ENCODE measurements around the gene GDPD4.

DNA sequence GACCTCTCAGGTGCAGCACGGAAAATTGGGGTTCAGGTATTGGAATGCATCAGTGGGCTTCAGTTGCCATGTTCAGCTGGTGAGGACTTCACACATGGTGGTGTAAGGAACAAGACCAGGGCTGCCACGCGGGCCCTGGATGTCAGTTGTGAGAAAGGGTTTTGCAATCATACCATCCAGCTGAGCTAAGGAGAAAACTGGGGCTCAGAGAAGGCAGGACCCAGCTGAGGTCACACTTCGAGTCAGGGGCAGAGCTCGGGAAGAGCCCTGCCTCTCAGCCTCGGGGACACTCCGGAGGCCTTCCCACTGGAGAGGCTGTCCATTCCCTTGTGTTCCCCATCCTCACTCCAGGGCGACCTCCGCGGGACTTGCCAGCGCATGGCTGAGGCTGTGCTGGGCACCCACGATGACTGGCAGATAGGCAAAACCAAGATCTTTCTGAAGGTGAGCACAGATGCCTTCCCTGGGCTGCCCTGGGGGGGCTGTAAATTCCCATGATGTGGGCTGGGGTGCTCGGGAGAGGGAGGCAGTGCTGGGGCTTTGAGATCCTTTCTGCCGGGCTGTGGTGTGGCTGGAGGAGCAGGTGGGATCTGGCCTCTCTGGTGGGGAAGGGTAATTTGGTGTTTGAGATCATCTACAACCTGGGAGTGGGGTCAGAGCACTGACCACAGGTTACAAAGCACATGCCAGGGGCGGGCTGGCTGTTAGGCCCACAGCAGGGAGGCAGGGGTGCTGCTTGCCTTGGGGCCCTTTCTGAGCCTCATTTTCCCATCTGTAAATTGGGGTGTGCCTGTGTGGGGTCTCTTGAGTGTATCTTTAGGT, 126.3 kb downstream of the GDPD4 start:
- TF ChIP-seq EZH2phosphoT487 (IDR thresholded peaks at IDR 0.05; ENCODE audit: borderline replicate concordance) = no peak
- TF ChIP-seq, protein P1, sequence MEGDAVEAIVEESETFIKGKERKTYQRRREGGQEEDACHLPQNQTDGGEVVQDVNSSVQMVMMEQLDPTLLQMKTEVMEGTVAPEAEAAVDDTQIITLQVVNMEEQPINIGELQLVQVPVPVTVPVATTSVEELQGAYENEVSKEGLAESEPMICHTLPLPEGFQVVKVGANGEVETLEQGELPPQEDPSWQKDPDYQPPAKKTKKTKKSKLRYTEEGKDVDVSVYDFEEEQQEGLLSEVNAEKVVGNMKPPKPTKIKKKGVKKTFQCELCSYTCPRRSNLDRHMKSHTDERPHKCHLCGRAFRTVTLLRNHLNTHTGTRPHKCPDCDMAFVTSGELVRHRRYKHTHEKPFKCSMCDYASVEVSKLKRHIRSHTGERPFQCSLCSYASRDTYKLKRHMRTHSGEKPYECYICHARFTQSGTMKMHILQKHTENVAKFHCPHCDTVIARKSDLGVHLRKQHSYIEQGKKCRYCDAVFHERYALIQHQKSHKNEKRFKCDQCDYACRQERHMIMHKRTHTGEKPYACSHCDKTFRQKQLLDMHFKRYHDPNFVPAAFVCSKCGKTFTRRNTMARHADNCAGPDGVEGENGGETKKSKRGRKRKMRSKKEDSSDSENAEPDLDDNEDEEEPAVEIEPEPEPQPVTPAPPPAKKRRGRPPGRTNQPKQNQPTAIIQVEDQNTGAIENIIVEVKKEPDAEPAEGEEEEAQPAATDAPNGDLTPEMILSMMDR (IDR thresholded peaks at IDR 0.05 in 2 of 3, conservative IDR thresholded peaks at IDR 0.05 in 1 of 3; ENCODE audit: borderline replicate concordance in 1 of 3, insufficient read depth in 1 of 3, low read depth in 2 of 3, low read length in 2 of 3) = no peak
- no peak for TF ChIP-seq EZH2 (IDR thresholded peaks at IDR 0.05)
- TF ChIP-seq YY1 (IDR thresholded peaks at IDR 0.05; ENCODE audit: extremely low read depth, insufficient replicate concordance, low read depth, low read length) = no peak
- TF ChIP-seq TCF7L2 (IDR thresholded peaks at IDR 0.05; ENCODE audit: borderline replicate concordance, extremely low read depth, insufficient read depth, insufficient read length) = no peak
- no peak for TF ChIP-seq FOSL1 (IDR thresholded peaks at IDR 0.05; ENCODE audit: low read depth)
- TF ChIP-seq, protein P2, sequence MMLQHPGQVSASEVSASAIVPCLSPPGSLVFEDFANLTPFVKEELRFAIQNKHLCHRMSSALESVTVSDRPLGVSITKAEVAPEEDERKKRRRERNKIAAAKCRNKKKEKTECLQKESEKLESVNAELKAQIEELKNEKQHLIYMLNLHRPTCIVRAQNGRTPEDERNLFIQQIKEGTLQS (IDR thresholded peaks at IDR 0.05) = no peak
- TF ChIP-seq, protein P3, sequence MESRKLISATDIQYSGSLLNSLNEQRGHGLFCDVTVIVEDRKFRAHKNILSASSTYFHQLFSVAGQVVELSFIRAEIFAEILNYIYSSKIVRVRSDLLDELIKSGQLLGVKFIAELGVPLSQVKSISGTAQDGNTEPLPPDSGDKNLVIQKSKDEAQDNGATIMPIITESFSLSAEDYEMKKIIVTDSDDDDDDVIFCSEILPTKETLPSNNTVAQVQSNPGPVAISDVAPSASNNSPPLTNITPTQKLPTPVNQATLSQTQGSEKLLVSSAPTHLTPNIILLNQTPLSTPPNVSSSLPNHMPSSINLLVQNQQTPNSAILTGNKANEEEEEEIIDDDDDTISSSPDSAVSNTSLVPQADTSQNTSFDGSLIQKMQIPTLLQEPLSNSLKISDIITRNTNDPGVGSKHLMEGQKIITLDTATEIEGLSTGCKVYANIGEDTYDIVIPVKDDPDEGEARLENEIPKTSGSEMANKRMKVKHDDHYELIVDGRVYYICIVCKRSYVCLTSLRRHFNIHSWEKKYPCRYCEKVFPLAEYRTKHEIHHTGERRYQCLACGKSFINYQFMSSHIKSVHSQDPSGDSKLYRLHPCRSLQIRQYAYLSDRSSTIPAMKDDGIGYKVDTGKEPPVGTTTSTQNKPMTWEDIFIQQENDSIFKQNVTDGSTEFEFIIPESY (IDR thresholded peaks at IDR 0.05; ENCODE audit: extremely low read depth, insufficient replicate concordance, low read length) = no peak
- TF ChIP-seq, protein P4, sequence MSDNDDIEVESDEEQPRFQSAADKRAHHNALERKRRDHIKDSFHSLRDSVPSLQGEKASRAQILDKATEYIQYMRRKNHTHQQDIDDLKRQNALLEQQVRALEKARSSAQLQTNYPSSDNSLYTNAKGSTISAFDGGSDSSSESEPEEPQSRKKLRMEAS (IDR thresholded peaks at IDR 0.05) = no peak
